HFF-Myc (cell line): Measurements from ENCODE around the gene CCDC188.

ENCODE experiments used
- DNase-seq: peaks from one replicate; pipeline ENCODE4 v3.0.0-alpha.2; 2011; ENCODE audit warnings: low read depth; ENCODE audit errors: extremely low read depth
- H3K4me3 ChIP-seq: replicated peaks from 2 replicates; pipeline ENCODE4 v1.5.1; 2011; ENCODE audit warnings: low read depth, mild to moderate bottlenecking, control low read depth, low read length
- CTCF ChIP-seq: IDR thresholded peaks from 2 replicates; pipeline ENCODE4 v1.5.1; 2012; ENCODE audit warnings: mild to moderate bottlenecking, low read depth, low read length, control low read depth; ENCODE audit errors: missing control alignments

CCDC188 gene

GRCh38 chr22:20194681-20195593, 44.1 kb upstream of the CCDC188 start:
- DNase-seq, result no peak
- TF ChIP-seq CTCF, result no peak
- H3K4me3 ChIP-seq, result no peak overlapping the region

- no peak for TF ChIP-seq CTCF
- DNase-seq, result no peak
- H3K4me3 ChIP-seq, result no peak overlapping the region
Observed at GRCh38 chr22:20193761-20194494, 43.1 kb upstream of the CCDC188 start.

GRCh38 chr22:20192972-20193760, 42.3 kb upstream of the CCDC188 start:
- no peak for TF ChIP-seq CTCF
- DNase-seq, result no peak
- H3K4me3 ChIP-seq, result no peak overlapping the region

- no peak overlapping the region for H3K4me3 ChIP-seq
- DNase-seq, result no peak
- no peak for TF ChIP-seq CTCF
Observed at GRCh38 chr22:20192293-20192971, 41.6 kb upstream of the CCDC188 start.

- no peak for TF ChIP-seq CTCF
- H3K4me3 ChIP-seq, result no peak overlapping the region
- DNase-seq, result no peak
Observed at GRCh38 chr22:20191803-20192202, 40.9 kb upstream of the CCDC188 start.

- no peak for DNase-seq
- no peak overlapping the region for H3K4me3 ChIP-seq
- TF ChIP-seq CTCF, result no peak
Observed at GRCh38 chr22:20191000-20191515, 40.2 kb upstream of the CCDC188 start.
